ENCODE results near the gene NAXE.
A peak's percentile ranks its signal among the peaks of the same experiment; 100 is the strongest.
"Not testable (repeated sequence)": the region's sequence is repeated elsewhere in the genome, so short reads cannot be mapped to it uniquely, and the experiment has no call there.

The NAXE gene

DNA sequence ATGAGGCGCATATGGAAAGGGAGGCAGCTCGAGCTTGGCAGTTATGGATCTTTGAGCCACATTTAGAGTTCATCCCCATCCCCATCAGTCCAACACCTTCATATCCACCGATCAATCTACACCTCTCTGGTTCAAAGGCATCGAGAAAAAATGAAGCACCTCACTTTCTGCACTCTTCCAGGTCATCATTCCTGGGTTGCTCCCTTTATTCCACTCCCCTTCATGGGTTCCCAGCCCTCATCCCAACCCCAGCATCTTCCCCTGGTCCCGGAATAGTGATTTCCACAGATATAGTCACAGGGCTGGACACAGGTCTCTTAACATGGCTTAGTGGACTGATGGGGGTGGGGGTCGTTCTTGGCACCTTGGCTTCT lies 28.0 kb downstream of the NAXE start:
- Mint-ChIP-seq H3K9me3 (no peaks in the 10 kb centered on the region), H3K36me3 (no peaks in the 10 kb centered on the region), H3K27me3 (peaks cover 29% of the 10 kb centered on the region), H3K27ac (no peak overlapping the region), H3K4me1 (no peaks in the 10 kb centered on the region), H3K4me3 (no peak overlapping the region)

- no peak overlapping the region for H3K27ac Mint-ChIP-seq
- peaks cover 32% of the 10 kb centered on the region for H3K27me3 Mint-ChIP-seq
- peaks cover 7% of the 10 kb centered on the region for H3K4me1 Mint-ChIP-seq
- no peaks in the 10 kb centered on the region for H3K9me3 Mint-ChIP-seq
- H3K36me3 Mint-ChIP-seq, result no peaks in the 10 kb centered on the region
- no peak overlapping the region for H3K4me3 Mint-ChIP-seq
Observed at GRCh38 chr1:156622581-156623297, 31.2 kb downstream of the NAXE start.

GRCh38 chr1:156623946-156624813 lies 32.6 kb downstream of the NAXE start:
- Mint-ChIP-seq H3K27me3 (peaks cover 32% of the 10 kb centered on the region), H3K9me3 (no peaks in the 10 kb centered on the region), H3K36me3 (no peaks in the 10 kb centered on the region), H3K4me1 (peaks cover 7% of the 10 kb centered on the region), H3K4me3 (no peak overlapping the region), H3K27ac (no peak overlapping the region)

GRCh38 chr1:156624814-156625435 lies 33.3 kb downstream of the NAXE start:
- Mint-ChIP-seq H3K36me3 (no peaks in the 10 kb centered on the region), H3K4me3 (peak overlapping the region; percentile 30), H3K9me3 (no peaks in the 10 kb centered on the region), H3K27ac (no peak overlapping the region), H3K27me3 (peaks cover 31% of the 10 kb centered on the region), H3K4me1 (peaks cover 7% of the 10 kb centered on the region)

DNA sequence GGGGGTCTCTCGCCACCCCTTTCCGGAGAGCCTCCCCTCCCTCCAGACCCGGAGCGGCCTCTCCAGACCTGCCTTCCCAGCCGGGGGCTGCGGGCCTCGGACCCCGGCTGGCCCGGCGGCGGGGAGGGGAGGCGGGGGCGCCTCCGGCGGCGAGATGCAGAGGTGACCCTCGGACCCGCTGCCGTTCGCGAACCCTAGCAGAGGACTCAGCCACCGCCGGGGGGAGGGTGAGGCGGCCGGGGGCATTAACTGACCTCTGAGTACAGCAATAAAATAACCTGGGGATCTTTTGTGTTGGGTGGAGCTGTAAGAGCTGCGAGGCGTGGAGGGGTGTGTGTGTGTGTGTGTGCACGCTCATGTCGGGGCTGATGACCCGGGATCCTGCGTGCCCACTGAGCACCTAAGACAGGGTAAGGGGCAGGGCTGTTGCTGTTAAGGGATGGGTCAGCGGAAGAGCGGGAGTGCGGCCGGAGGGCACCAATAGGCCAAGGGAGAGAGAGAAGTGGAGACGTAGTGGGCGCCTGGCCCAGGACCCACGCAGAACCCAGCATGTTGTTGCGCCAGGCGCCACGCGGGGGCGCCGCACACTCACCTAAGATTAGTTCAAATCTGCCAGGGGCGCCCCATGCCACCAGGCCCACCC lies 34.0 kb downstream of the NAXE start:
- H3K4me3 Mint-ChIP-seq, result peak overlapping the region; percentile 87
- H3K9me3 Mint-ChIP-seq, result no peaks in the 10 kb centered on the region
- peaks cover 7% of the 10 kb centered on the region for H3K4me1 Mint-ChIP-seq
- peak overlapping the region; percentile 43 for H3K27ac Mint-ChIP-seq
- peaks cover 28% of the 10 kb centered on the region for H3K27me3 Mint-ChIP-seq
- no peaks in the 10 kb centered on the region for H3K36me3 Mint-ChIP-seq

- Mint-ChIP-seq H3K9me3 (no peaks in the 10 kb centered on the region), H3K27me3 (peaks cover 27% of the 10 kb centered on the region), H3K27ac (no peak overlapping the region), H3K36me3 (no peaks in the 10 kb centered on the region), H3K4me3 (peak overlapping the region; percentile 87), H3K4me1 (peaks cover 7% of the 10 kb centered on the region)
Observed at GRCh38 chr1:156626079-156626438, 34.5 kb downstream of the NAXE start.

- no peak overlapping the region for H3K27ac Mint-ChIP-seq
- peaks cover 28% of the 10 kb centered on the region for H3K27me3 Mint-ChIP-seq
- H3K36me3 Mint-ChIP-seq, result no peaks in the 10 kb centered on the region
- no peak overlapping the region for H3K4me3 Mint-ChIP-seq
- H3K4me1 Mint-ChIP-seq, result peaks cover 7% of the 10 kb centered on the region
- H3K9me3 Mint-ChIP-seq, result no peaks in the 10 kb centered on the region
Observed at GRCh38 chr1:156627313-156627880, 35.8 kb downstream of the NAXE start.

DNA sequence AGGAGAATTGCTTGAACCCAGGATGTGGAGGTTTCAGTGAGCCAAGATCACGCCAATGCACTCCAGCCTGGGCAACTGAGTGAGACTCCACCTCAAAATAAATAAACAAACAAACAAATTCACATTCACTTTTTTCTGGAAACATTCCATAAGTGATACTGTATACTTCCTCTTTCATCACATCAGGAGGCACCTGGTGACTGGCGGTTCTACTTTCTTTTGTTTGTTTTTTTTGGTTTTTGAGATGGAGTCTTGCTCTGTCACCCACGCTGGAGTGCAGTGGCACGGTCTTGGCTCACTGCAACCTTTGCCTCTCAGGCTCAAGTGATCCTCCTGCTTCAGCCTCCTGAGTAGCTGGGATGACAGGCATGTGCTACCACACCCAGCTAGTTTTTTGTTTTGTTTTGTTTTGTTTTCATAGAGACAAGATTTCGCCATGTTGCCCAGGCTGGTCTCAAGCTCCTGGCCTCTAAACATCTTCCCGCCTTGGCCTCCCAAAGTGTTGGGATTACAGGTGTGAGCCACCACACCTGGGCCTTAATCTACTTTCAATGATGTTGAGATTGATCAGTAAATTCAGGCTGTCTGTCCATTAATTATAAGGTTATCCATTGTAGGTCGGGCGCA lies 38.4 kb downstream of the NAXE start:
- Mint-ChIP-seq H3K27me3 (peaks cover 35% of the 10 kb centered on the region), H3K27ac (no peak overlapping the region), H3K9me3 (no peaks in the 10 kb centered on the region), H3K36me3 (no peaks in the 10 kb centered on the region), H3K4me1 (peaks cover 7% of the 10 kb centered on the region), H3K4me3 (no peak overlapping the region)

- peaks cover 35% of the 10 kb centered on the region for H3K27me3 Mint-ChIP-seq
- H3K9me3 Mint-ChIP-seq, result not testable (repeated sequence)
Observed at GRCh38 chr1:156631152-156631551, 39.6 kb downstream of the NAXE start.

DNA sequence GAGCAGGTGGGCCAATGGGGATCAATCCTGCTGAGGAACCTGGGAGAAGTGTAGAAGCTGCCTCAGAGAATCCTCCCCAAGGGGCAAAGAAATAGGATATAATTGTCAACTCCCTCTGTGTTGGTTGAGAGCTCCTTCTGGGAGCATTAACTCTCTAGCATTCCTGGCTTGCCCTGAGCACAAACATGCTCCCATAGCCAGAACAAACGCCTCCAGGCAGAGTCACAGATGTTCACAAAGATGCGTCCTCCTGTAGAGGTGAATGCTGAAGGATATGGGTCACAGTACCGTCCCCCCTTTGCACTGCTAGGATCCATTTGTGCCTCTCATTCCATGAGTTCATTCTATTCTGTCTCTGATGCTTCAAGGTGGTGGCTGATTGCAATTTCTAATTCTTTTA lies 40.8 kb downstream of the NAXE start:
- Mint-ChIP-seq H3K4me1 (no peaks in the 10 kb centered on the region), H3K27me3 (peaks cover 37% of the 10 kb centered on the region), H3K9me3 (no peaks in the 10 kb centered on the region), H3K36me3 (peaks cover 2% of the 10 kb centered on the region), H3K4me3 (no peak overlapping the region), H3K27ac (no peak overlapping the region)

More at GRCh38 chr1:156631152-156631551, 39.6 kb downstream of the NAXE start:
- H3K4me3 Mint-ChIP-seq, H3K36me3 Mint-ChIP-seq, H3K27ac Mint-ChIP-seq, H3K4me1 Mint-ChIP-seq: not testable (repeated sequence)

DNA sequence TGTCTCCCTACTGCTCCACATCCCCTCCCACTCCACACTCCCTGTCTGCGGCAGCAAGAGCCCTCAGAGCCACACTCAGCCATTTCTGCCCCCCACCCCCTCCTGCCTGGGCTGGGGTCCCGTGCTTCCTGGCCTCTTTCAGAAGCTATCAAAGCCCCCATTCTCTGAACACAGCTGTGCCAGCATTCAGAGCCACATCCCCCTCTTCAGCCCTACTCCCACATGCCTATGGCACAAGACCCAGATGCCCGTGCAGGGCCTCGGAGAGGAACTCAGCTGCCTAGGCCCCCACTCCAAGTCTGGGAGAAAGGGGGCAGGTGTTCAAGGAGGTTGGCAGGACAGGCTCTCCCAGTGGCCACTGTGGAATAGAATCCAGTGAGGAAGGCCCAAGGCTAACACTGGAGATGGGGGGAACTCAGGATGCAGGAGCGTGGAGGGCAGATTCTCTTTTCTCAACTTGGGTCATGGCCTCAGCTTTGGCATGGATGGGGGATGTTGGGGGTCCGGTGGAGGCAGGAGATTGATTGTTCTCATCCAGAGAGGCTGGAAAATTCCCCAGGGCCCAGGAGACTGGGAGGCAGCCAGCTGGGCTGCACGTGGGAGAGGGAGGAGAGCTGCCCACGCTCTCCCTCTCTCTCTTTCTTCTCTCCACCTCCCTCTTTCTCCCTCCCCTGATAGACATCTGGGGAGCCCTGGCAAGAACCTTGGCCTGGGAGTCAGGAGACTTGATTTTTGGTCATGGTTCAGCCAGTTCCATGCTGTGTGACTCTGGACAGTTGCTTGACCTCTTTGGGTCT lies 46.8 kb downstream of the NAXE start:
- Mint-ChIP-seq H3K4me1 (peaks cover 21% of the 10 kb centered on the region), H3K36me3 (peaks cover 2% of the 10 kb centered on the region), H3K9me3 (no peaks in the 10 kb centered on the region), H3K4me3 (no peak overlapping the region), H3K27me3 (peaks cover 63% of the 10 kb centered on the region), H3K27ac (no peak overlapping the region)

- H3K27ac Mint-ChIP-seq, result no peak overlapping the region
- H3K9me3 Mint-ChIP-seq, result no peaks in the 10 kb centered on the region
- H3K4me1 Mint-ChIP-seq, result peaks cover 26% of the 10 kb centered on the region
- H3K4me3 Mint-ChIP-seq, result no peak overlapping the region
- H3K27me3 Mint-ChIP-seq, result peaks cover 60% of the 10 kb centered on the region
- peaks cover 2% of the 10 kb centered on the region for H3K36me3 Mint-ChIP-seq
Observed at GRCh38 chr1:156639601-156640101, 48.1 kb downstream of the NAXE start.

- peaks cover 2% of the 10 kb centered on the region for H3K36me3 Mint-ChIP-seq
- peaks cover 26% of the 10 kb centered on the region for H3K4me1 Mint-ChIP-seq
- no peak overlapping the region for H3K27ac Mint-ChIP-seq
- peak overlapping the region; percentile 74 for H3K4me3 Mint-ChIP-seq
- peaks cover 65% of the 10 kb centered on the region for H3K27me3 Mint-ChIP-seq
- H3K9me3 Mint-ChIP-seq, result no peaks in the 10 kb centered on the region
Observed at GRCh38 chr1:156640842-156641706, 49.5 kb downstream of the NAXE start.

Measured in activated naive CD4-positive, alpha-beta T cell treated with anti-CD3 and anti-CD28 coated beads, Interleukin-2, amount 50 U/mL, for 24 hours (primary cell).